HPDE6-E6E7 (cell line): ENCODE results near the gene SLC17A8.
A peak's percentile ranks its signal among the peaks of the same experiment; 100 is the strongest.

Experiments used
- DNase-seq: peaks from one replicate; pipeline ENCODE4 v3.0.0; 2011; ENCODE audit warnings: missing footprints; ENCODE audit errors: extremely low spot score

The SLC17A8 gene

GRCh38 chr12:100371146-100371545 lies 14.3 kb downstream of the SLC17A8 start:
- no peak for DNase-seq

GRCh38 chr12:100372853-100373640 lies 16.2 kb downstream of the SLC17A8 start:
- DNase-seq: no peak

GRCh38 chr12:100375038-100375735 lies 18.3 kb downstream of the SLC17A8 start:
- DNase-seq: no peak

- no peak for DNase-seq
These were observed 19.3 kb downstream of the SLC17A8 start for GRCh38 chr12:100376161-100376560.

- no peak for DNase-seq
These were observed 24.5 kb downstream of the SLC17A8 start for GRCh38 chr12:100381379-100381778.

GRCh38 chr12:100382338-100382737 lies 25.5 kb downstream of the SLC17A8 start:
- no peak for DNase-seq

GRCh38 chr12:100383586-100384558 lies 27.0 kb downstream of the SLC17A8 start:
- DNase-seq: no peak

- no peak for DNase-seq
These were observed 27.7 kb downstream of the SLC17A8 start for GRCh38 chr12:100384559-100384935.

- DNase-seq: no peak
These were observed 31.5 kb downstream of the SLC17A8 start for GRCh38 chr12:100388382-100388781.

- no peak for DNase-seq
These were observed 35.0 kb downstream of the SLC17A8 start for GRCh38 chr12:100391856-100392255.

GRCh38 chr12:100393200-100393599 lies 36.3 kb downstream of the SLC17A8 start:
- DNase-seq: no peak

GRCh38 chr12:100395811-100396210 lies 38.9 kb downstream of the SLC17A8 start:
- DNase-seq: no peak

GRCh38 chr12:100398307-100398706 lies 41.4 kb downstream of the SLC17A8 start:
- no peak for DNase-seq

GRCh38 chr12:100399095-100399494 lies 42.2 kb downstream of the SLC17A8 start:
- no peak for DNase-seq

GRCh38 chr12:100401660-100402059 lies 44.8 kb downstream of the SLC17A8 start:
- peak; percentile 17 for DNase-seq

- DNase-seq: no peak
These were observed 45.9 kb downstream of the SLC17A8 start for GRCh38 chr12:100402763-100403162.

- DNase-seq: no peak
These were observed 46.6 kb downstream of the SLC17A8 start for GRCh38 chr12:100403446-100403845.

- DNase-seq: no peak
These were observed 48.0 kb downstream of the SLC17A8 start for GRCh38 chr12:100404769-100405407.

- DNase-seq: no peak
These were observed 56.1 kb downstream of the SLC17A8 start for GRCh38 chr12:100413001-100413400.

GRCh38 chr12:100414739-100415138 lies 57.9 kb downstream of the SLC17A8 start:
- no peak for DNase-seq

- no peak for DNase-seq
These were observed 65.8 kb downstream of the SLC17A8 start for GRCh38 chr12:100422646-100423045.

GRCh38 chr12:100426145-100426544 lies 69.3 kb downstream of the SLC17A8 start:
- DNase-seq: no peak
